Retina (tissue), 1 donor: ENCODE results near the gene F2RL1.
"Not testable (repeated sequence)": the region's sequence is repeated elsewhere in the genome, so short reads cannot be mapped to it uniquely, and the experiment has no call there.

ENCODE experiments used
- DNase-seq: peaks from one replicate; pipeline ENCODE4 v3.0.0-alpha.2; 2016

The F2RL1 gene, protein sequence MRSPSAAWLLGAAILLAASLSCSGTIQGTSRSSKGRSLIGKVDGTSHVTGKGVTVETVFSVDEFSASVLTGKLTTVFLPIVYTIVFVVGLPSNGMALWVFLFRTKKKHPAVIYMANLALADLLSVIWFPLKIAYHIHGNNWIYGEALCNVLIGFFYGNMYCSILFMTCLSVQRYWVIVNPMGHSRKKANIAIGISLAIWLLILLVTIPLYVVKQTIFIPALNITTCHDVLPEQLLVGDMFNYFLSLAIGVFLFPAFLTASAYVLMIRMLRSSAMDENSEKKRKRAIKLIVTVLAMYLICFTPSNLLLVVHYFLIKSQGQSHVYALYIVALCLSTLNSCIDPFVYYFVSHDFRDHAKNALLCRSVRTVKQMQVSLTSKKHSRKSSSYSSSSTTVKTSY

DNA sequence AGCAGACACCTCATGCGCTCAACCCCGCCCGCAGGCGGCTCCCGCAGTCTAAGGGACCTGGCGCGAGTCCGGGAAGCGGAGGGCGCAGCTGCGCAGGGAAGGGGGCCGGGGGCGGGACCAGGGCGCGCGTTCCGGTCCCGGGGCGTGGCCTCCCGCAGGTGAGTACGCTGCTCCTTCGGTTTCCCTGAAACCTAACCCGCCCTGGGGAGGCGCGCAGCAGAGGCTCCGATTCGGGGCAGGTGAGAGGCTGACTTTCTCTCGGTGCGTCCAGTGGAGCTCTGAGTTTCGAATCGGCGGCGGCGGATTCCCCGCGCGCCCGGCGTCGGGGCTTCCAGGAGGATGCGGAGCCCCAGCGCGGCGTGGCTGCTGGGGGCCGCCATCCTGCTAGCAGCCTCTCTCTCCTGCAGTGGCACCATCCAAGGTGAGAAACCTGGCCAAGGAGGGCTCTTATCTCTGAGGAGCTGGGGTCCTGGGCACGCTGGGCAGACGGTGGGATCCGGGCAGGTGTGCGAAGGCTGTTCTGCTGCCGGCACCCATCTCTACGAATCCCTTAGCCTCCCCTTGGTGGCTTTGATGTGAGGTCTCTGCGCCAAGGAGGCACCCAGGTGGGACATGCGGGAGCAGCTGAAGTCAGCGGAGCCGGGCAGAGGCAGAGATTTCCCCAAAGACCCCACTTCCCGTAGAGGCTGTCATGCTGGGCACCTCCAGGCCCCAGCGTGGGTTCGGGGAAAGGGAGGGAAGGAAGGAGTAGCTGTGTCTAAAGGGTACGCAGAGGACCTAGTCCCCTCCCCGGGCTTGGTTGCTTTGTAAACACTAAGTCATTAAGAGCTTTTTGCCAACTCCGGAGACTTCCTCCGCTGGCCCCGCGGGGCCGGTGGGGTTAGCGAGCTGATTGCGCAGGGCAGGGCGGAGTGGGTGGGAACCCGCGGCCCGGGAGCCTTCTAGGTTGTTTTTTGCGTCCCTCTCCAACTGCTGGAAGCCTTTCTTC, at the start of gene F2RL1:
TSS of gene F2RL1 (plus strand) at position 187 of the 988 bp plus-strand sequence. CDS start at position 340, 153 bp downstream.
- DNase-seq = peak; percentile 66

DNA sequence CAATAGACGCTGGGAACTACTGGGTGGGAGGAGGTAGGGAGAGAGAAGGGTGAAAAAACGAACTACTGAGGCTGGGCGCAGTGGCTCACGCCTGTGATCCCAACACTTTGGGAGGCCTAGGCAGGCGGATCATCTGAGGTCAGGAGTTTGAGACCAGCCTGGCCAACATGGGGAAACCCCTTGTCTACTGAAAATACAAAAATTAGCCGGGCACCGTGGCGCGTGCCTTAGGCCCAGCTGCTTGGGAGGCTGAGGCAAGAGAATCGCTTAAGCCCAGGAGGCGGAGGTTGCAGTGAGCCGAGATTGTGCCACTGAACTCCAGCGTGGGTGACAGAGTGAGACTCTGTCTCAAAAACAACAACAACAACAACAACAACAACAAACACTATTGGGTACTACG, 47.8 kb upstream of the F2RL1 start:
- not testable (repeated sequence) for DNase-seq

DNA sequence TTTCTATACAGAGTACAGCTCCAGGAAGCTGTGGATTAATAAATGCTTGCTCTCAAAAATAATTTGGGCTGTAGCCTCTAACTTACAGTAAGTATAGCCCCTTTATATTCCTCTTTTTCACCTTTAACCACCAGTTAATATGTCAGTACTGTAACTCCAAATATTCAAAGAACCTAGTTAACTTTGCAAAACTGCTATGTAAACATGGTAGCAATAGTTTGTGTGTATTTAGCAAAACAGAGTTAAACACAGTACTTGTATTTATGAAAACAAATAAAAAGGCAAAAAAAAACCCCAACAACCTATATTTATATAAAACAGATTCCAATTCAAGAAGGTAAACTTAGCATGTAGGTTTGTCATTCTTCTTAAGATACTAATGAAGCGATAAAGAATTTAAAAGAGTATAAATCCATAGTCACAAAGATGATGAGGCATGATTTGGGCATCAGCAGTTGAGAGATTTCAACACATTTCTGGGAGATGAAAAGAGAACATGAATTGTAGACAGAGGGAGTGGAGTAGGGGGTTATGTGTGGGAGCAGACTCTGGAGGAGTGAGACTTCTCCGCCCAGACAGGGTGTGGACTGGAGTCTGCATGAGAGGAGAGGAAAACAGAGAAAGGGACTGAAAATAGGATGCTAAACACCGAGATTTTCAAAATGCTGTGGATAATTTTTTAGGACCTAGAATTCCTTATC, 47.0 kb upstream of the F2RL1 start:
- DNase-seq = no peak

DNA sequence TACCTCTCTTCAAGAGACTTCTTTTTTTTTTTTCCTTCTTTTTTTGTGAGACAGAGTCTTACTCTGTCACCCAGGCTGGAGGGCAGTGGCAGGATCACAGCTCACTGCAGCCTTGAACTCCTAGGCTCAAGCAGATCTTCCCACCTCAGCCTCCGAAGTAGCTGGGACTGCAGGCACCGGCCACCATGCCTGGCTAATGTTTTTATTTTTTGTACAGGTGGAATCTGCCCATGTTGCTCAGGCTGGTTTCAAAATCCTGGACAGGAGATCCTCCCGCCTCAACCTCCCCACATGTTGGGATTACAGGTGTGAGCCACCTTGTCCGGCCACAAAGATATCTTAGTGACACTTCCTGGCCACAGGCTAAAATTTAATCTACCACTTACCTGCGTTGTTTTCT, 42.9 kb upstream of the F2RL1 start:
- no peak for DNase-seq

DNA sequence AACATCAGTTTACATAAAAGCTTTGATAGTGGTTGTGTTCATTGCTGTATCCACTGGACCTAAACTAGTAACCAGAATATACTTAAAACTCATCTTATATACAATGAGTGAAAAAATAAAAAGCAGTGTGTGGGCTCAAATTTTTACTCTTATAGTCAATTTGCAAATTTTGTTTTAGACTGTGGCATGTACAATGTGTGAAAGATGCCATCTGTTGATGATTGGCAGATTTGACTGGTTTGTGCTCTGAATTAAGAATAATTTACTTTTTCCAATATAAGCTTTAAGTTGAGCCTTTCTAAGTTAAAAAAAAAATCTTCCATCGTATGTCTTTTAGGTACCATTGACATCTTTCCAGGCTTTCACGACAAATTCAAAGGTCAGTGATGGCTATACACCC, 42.4 kb upstream of the F2RL1 start:
- DNase-seq = no peak

DNA sequence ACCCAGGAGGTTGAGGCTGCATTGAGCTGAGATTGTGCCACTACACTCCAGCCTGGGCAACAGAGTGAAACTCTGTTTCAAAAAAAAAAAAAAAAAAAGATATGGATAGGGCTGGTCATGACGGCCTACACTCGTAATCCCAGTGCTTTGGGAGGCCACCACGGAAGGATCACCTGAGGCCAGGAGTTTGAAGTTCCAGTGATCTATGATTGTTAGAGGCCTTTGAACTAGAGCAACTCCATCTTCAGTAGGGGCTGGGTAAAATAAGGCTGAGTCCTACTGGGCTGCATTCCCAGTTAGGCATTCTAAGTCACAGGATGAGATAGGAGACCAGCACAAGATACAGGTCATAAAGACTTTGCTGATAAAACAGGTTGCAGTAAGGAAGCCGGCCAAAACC, 38.2 kb upstream of the F2RL1 start:
- DNase-seq = not testable (repeated sequence)

DNA sequence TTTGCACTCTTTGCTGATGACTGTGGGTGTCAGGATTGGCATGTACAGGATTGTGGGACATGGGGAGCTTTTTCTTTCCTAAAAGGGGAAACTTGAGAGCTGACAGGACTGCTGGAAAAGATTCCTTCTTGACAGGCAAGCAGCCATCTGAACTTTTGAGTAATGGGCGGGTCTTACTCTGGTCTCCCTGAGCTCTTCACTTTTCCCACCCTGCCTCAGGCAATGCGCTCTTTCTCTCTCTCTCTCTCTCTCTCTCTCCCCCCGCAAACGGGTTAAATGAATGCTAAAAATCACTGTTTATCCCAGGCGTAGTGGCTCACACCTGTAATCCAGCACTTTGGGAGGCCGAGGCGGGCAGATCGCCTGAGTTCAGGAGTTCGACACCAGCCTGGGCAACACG, 37.1 kb upstream of the F2RL1 start:
- DNase-seq = no peak

DNA sequence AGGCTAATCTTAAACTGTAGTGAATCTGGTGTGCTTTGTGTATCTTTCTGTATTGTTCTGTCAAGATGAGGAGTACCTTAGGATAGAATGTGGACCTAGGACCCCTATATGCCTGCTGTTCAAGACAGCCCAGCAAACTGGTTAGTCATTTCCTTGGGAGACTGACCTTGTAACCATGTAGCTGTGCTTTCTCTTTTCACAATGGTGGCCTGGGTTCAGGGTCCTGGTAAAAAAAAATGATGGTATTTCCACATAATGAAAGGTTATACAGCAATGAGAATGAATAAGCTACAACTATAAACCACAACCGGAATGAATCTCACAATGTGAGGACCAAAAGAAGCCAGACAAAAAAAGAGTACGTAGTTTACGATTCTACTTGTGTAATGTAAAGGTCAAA, 36.4 kb upstream of the F2RL1 start:
- DNase-seq = no peak

DNA sequence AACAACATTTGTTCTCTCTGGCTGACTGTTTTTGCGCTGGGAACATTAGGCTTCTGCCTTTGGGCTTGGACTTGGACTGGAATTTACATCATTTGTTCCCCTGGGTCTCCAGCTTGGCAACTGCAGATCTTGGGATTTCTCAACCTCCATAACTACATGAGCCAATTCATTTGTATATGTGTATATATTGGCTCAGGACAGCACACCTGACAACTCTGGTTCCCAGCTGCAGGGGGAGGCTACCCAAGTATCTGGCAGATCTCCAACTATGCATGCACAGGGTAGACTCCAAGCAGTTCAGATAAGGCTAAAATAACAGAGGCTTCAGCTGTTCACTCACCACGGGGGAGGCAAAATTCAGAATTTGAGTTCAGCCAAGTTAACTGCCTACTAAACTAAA, 31.6 kb upstream of the F2RL1 start:
- DNase-seq = no peak

DNA sequence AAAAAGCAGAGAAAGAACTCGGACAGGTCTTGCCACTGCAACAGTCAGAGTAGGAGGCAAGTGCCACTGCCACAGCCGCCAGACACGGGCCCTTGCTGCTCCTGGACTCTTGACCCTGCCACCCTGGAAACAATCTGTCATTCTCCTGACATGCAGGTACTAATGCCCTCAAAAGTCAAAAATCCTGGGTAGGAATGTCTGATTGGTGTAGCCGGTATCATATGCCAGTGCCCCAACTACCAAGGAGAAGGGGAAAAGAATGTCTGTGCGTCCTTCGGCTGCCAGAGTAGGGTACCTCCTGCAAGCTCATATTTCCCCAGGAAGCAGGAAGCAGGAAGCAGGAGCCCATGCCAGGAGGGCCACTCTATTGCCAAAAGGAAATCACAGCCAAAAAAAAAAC, 30.5 kb upstream of the F2RL1 start:
- DNase-seq = no peak

DNA sequence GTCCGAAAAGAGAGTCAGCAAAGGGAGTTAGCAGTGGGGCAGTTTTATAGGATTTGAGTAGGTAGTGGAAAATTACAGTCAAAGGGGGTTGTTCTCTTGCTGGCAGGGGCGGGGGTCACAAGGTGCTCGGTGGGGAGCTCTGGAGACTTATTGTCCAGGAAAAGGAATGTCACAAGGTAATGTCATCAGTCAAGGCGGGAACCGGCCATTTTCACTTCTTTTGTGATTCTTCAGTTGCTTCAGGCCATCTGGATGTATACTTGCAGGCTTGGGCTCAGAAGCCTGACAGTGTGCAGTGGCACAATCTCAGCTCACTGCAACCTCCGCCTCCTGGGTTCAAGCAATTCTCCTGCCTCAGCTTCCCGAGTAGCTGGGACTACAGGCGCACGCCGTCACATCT, 29.6 kb upstream of the F2RL1 start:
- DNase-seq = not testable (repeated sequence)

DNA sequence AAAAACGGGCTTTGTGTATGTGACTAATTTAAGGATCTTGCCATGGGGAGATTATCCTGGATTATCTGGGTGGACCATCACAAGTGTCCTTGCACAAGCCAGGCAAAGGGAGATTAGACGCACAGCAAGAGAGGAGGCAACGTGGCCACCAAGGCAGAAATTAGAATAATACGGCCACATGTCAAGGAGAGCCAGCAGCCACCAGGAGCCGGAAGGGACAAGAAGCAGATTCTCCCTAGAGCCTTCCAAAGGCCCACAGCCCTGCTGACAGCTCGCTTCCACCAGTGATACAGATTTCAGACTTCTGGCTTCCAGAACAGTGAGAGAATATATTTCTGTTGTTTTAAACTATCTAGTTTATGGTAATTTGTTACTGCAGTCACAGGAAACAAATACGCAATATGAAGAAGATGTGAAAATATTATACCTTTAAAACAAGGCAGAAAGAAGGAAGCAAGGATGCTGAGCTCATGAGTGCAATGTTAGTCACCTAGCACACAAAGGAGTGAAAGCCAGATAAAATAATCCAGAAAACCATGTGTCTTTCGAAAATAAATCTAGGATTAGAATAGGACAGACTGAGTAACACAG, 28.7 kb upstream of the F2RL1 start:
- DNase-seq = peak; percentile 18

DNA sequence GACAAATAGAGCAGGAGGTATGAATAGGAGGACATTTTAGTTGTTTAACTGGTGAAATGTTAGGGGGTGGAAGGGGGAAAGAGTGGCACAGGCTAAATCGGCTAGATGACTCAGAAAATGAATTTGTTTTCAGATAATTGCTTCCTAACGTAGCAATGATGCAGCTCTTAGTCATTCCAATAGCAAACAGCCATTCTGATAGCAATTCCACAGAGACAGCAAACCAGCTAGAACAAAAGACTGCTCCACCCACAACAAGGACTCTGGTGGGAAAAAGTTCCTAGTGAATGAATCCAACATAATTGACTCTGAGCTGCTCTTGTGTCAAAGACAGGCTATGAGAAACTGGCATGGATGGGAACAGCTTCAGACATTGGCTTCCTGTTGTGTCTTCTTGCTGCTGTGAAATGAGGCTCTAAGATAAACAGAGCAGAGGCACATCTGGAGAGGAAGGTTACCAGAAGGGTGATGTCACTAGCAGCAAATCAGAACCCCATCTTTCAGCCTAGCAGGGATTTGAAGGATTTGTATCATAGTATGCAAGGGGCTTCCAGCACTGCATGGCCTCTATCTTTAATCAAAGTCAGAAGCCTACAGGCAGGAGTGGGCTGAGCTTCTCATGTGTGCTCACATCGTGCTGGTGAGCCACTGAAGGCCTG, 28.1 kb upstream of the F2RL1 start:
- DNase-seq = peak; percentile 34

DNA sequence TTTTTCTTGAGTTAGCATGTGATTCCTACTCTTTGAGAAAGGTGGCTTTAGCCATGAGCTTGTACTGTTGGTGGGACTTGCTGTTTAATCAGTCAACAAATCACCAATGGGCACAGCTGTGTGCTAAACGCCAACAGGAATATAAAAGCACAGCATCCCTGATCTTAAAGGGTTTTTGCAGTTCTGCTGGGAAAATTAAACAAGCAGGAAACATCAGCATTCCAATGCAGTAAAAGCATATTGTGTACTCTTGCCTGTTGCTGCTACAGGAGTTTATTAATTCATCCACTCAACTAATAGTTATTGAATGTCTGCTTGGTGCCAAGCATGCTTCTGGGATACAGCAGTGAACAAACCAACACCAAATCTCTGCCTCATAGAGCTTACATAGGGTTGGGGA, 27.4 kb upstream of the F2RL1 start:
- DNase-seq = no peak

DNA sequence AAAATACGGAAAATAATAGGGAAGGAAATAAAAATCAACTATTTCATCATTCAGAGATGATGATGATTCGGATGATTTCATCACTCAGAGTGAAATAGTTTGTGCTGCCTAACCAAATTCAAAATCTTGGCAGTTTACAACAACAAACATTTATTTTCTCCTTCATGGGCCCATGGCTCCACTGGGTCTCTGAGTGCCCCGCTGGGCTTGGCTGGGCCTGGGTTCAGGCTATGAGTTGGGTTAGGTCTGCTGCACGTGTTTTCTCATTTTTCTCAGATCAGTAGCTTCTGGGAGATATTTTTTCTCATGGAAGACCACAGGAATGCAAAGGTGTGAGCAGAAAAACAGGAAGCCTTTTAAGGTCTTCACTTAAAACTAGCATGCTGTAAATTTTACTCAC, 24.0 kb upstream of the F2RL1 start:
- no peak for DNase-seq

DNA sequence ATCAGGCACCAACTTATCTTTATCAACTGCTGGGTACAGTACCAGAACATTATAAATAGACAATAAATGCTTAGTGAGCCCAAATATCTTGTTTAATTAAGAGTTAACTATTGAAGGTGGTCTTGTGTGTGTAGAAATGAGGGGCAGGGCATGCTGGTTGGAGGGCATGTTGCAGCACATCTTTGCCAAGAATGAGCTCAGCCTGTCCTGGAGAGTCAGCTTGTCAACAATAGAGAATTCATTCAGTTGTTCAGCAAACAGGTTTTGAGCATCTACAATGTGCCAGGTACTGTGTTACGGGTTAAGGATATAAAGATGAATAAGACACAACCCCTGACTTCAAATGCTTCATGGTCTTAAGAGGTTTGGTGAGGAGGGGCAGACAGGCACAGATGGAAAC, 19.2 kb upstream of the F2RL1 start:
- no peak for DNase-seq

DNA sequence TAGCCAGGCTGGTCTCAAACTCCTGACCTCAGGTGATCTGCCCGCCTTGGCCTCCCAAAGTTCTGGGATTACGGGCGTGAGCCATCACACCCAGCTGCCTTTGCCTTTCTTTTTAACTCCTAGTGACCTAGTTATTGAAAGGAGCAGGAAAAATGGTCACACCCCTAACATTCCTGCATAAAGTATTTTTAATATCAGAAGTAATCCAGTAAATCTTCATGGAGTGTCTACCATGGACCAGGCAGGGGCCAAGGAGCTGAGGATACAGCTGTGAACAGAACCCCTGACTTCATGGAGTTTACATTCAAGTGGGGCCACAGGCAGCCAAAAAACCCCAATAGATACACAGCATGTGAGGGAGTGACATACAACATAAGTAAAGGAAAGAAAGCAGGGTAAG, 18.3 kb upstream of the F2RL1 start:
- DNase-seq = no peak

DNA sequence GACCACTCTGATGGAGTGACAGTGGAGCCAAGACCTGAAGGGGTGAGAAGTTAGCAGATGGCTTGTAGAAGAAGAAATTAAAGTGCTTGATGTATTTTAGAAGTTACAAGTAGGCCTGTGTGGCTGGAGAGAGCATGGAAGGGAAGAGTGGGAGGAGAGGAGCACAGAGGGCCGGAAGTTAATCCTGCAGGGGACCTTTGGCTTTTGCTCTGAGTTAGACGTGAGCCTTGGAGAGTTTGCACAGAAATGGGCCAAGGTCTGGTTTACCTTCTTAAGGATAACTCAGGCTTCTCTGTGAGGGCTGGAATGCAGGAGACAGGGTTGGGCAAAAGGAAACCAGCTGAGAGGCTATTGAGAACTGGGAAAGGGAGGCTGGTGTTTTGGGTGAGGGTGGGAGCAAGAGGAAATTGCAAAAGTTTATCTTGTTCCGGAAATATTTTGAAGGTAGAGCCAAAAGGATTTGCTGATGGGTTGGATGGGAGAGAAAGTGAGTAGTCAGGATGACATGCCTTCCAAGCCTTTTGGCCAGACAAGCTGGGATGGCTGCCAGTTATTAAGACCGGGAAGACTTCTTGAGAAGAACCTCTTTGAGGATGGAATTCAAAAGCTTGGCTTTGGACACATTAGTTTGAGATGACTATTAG, 17.5 kb upstream of the F2RL1 start:
- DNase-seq = no peak

DNA sequence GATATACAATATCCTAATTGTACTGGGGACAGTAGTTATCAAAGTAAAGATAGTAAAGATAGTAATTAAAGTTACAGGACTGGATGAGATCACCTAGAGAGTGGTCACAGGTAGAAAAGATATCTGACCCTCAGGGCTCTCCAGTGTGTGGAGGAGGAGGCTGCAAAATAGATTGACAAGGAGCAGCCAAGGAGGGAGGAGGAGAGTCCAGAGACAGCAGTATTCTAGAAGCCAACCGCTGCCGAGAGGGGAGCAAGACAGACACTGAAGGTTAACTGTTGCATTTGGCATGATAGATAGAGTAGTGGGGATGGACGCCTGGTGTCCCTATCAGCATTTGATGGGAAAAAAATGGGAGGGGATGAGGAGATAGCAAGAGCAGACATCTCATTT, 17.0 kb upstream of the F2RL1 start:
- DNase-seq = no peak

DNA sequence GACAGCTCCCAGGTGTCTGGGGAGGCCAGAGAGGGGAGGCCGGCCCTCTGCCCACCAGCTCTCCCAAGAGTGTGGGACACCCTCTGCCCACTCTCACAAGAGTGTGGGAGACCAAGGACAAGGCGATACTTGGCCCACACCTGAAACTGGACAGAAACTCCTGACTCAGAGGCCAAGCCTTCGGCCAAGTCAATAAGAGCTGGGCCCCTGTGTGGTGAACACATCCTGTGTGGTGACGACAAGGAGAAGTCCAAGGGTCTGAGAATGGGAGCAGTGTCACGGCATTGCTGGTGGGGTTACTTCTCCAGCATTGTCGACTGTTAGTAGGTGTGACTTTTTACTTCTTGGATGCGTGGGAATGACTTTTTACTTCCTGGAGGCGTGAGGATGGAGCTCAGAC, 14.6 kb upstream of the F2RL1 start:
- DNase-seq = no peak

DNA sequence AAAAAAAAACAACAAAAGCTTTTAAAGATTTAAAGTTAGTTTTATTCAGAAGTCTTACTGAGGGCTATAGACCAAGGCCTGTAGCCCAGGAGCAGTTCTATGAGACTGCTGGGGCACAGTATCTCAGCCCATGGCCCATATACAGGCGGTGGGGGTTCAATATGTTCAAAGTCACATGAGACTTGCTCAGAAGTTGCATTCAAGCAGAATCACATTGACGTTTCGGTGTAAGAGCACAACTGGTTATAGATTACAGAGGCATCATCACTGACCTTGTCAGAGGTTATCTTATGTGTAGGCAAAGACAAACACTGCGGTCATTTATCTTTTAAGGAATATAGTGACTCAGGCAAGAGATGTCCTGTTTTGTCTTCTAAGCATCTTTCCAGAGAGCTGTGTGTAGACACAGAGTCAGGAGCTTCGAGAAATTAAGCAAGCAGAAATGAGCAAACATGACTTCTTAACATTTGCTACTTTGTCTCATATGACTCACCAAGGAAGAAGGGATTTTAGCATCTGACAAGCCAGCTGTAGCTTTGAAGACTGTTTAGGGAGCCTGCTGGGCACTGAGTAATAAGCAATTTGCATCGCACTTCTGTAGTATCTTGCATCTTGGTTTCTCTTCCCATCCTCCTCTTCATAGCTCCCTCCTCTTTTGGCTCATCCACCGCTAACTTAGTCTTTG, 12.9 kb upstream of the F2RL1 start:
- peak; percentile 18 for DNase-seq
